ENCODE results near the gene VPS37C.

- TF ChIP-seq CTCF (conservative IDR thresholded peaks at IDR 0.05; ENCODE audit: low read depth, low read length) (no peak), EZH2 (IDR thresholded peaks at IDR 0.05; ENCODE audit: borderline replicate concordance, low read depth, low read length, poor library complexity, severe bottlenecking) (no peak)
Measured at GRCh38 chr11:61157743-61158142, 3.5 kb downstream of the VPS37C start.

Data from A673 (cell line).